ENCODE data around the gene CFAP141.
A peak's percentile ranks its signal among the peaks of the same experiment; 100 is the strongest.
"Not testable (repeated sequence)": the region's sequence is repeated elsewhere in the genome, so short reads cannot be mapped to it uniquely, and the experiment has no call there.

CFAP141 gene

DNA sequence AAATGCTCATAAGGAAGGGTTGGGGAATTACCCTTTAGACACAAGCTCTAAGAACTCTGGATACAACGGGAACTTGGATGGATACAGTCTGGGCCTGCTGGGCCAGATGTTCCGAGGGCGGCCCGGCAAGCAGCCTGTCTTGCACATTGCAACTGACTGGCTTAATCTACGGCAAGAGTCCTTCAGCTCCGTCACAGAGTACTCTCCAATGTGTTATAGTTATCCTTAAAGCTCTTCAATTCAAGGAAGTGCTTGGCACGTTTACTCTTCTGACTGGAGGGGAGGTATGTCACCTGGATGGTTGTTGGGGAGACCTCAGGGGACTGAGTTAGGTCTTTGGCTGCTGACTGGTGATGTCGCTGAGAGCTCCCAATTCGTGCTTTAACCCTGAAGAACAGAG is 1.1 kb upstream of the CFAP141 start:
- DNase-seq, result no peak

GRCh38 chr1:154205778-154206177 is 355 bp downstream of the CFAP141 start:
- not testable (repeated sequence) for DNase-seq

- DNase-seq, result no peak
These were observed 6.6 kb downstream of the CFAP141 start for GRCh38 chr1:154199563-154199879.

- peak; percentile 83 for DNase-seq
These were observed 7.2 kb downstream of the CFAP141 start for GRCh38 chr1:154198756-154199562.

DNA sequence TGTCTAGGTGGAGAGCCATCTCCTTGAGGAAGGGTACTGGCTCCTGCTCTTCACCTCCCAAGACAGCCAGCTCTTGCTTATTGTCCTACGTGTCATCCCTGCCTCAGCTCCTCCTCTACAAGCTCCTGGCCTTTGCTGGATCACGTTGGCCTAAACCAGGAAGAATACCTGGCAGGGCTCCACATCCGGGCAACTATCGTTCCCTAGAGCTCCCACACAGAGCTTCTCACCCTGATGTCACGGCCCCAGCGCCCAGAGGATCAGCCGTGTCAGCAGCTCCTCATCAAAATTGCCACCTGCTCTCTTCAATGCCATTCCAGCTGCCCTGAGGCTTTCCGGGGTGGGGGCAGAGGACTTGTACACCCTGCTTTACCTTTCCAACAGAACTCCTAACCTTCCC is 12.3 kb downstream of the CFAP141 start:
- no peak for DNase-seq

- DNase-seq, result no peak
These were observed 13.7 kb downstream of the CFAP141 start for GRCh38 chr1:154192476-154192875.

- no peak for DNase-seq
These were observed 14.1 kb downstream of the CFAP141 start, which contains the start of gene TPM3 for GRCh38 chr1:154191990-154192461. Gene TPM3, minus strand, starts transcription at chr1:154192100. Its CDS starts 82 bp downstream, at chr1:154192018.

DNA sequence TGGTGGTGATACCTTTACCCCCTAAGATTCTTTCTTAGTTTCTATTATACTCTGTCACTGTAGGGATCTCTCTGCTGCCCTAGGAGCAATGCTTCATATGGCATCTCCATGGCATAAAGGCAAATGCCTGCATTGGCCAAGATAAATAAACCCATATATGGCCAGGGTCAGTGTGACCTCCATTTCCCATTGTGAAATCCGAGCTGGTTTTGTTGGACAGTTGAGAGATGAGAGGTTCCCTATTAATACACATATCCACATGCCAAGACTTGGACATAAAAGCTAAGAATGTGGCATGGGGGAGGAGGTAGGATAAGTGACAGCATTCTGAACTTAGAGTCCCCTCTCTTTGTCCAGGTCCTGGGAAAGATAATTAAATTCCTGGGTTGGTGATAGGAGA is 15.6 kb downstream of the CFAP141 start:
- DNase-seq, result no peak

DNA sequence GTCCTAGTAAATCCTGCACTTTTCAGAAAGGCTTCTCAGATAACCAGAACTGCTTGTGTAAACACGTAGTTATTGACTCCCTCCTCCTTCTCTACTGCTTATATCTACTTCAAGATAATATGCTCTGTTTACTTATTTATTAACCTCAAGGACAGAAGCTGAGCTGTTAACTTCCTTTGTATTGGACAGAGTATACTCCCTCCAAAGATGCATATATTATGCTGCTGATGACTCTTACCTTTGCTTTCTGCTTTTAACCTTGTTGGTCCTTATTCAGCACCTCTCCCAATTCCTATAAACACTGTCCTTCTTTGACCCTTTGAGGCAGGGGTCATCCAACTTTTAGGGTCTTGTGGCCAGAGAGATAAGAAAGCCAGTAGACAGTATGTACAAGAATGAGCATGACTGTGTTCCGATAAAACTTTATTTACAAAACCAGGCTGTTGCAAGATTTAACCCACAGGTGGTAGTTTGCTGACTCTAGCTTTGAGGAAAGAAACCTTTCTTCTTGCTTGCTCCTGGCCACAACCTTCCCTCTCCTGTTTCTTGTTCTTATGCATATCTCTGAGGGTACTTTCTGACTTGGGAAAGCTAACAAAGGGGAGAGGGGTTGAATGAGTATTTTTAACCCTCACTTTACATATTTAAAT is 19.2 kb downstream of the CFAP141 start:
- no peak for DNase-seq

DNA sequence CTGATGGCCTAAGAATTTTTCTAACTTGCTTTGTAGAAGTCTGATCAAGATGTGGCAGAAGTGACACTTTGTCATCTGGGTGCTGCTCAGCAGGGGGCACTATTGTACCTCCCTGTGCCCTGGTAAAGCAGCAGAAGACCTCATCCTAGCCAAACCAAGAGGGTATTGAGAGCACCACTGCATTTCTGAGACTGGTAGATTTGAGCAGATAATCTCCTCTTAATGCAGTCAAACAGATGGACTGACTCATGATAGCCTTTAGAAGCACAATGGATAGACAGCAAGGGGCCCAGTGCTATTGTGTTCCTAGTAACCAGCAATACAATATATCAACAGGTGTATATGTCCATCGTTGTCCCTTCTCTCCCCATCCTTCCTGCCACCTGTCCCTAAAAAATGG is 20.0 kb downstream of the CFAP141 start:
- DNase-seq, result peak; percentile 87

DNA sequence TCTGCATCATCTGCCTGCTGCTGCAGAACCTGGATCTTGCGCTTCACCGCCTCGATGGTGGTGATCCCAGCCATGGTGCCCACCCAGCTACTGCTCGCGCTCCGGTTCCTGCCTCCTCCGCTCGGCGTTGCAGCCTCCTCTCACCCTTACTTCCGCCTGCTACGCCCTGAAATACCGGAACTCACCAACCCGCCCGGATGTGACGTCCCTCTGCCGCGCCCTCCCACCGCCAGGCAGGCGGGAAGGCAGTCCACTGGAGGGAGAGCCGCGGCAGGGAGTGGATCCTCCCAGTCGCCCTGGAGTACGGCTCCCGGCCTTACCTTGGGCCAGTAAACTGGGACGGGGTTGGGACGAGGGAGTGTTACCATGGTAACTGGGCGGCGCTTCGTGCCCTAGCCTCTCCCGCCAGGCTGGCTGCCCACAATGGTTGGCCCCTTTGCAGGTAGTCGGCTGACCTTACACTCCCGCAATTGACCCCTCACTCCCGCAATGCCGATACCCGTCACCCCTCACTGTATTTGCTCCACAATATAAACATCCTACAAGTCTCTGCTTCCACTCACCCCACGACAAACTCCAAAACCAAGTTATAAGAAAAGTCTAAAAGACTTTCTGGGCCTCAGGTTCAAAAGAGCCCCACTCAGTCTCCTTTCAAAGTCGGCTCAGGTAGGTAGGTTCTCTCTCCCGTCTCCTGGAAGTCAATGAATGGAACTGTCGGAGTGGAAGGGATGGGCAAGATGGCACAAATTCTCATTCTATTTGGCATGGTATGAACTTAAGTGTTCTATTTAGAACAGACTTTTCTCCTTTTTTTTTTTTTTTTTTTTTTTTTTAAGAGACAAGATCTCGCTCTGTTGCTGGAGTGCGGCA is 22.9 kb downstream of the CFAP141 start:
- peak; percentile 98 for DNase-seq

GRCh38 chr1:154182344-154183045 is 23.6 kb downstream of the CFAP141 start:
- peak; percentile 97 for DNase-seq

- no peak for DNase-seq
These were observed 24.2 kb downstream of the CFAP141 start for GRCh38 chr1:154181944-154182343.

- DNase-seq, result peak; percentile 81
These were observed 26.0 kb downstream of the CFAP141 start for GRCh38 chr1:154179946-154180687.

- peak; percentile 50 for DNase-seq
These were observed 27.0 kb downstream of the CFAP141 start for GRCh38 chr1:154178911-154179811.

DNA sequence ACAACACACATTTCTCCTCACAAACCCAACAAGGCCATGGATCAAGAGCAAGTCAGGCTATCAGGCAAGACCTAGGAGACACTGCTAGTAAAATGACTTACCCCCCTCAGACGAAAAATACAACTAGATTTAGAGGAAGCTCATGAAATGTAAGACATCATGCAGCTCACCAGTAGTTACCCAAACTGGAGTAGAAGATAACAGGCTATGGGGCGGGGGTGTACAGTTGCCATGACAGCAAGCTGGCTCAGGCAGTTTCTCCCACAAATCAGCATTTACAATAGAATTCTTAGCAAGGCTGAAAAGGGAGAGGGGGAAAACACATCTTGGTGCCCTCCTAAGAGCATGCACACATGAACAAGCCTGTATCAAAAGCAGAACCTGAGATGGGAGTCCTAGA is 28.1 kb downstream of the CFAP141 start:
- peak; percentile 87 for DNase-seq

GRCh38 chr1:154176337-154176736 is 29.8 kb downstream of the CFAP141 start:
- peak; percentile 52 for DNase-seq

DNA sequence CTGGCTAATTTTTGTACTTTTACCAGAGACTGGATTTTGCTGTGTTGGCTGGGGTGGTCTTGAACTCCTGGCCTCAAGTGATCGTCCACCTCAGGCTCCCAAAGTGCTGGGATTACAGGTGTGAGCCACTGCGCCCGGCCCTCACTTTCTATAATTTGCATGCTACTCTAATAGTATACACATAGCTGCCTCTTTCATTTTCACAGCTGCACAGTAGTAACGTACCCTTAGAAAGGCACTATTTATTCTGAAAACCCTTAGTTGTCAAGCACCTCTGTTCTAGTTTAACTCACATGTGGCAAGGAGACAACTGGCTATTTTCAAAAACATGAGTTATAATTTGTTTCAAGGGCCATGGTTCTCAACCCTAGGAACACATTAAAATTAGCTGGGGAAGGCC is 31.5 kb downstream of the CFAP141 start:
- no peak for DNase-seq

GRCh38 chr1:154171880-154172279 is 34.3 kb downstream of the CFAP141 start:
- DNase-seq, result no peak

GRCh38 chr1:154171223-154171583 is 34.9 kb downstream of the CFAP141 start:
- DNase-seq, result no peak
